ENCODE data around the gene IL17C. TPM values are rescaled to one million over a fixed set of nuclear protein-coding genes. Genes with fewer than 3 reads are reported as not detected.
A peak's percentile ranks its signal among the peaks of the same experiment; 100 is the strongest.

The IL17C gene
- total RNA-seq, 5 donors from 2014 or later (not counting 1 experiment from before 2014, with no cell fraction given): 0.35 to 0.93 (median 0.39) TPM; not detected in 2

DNA sequence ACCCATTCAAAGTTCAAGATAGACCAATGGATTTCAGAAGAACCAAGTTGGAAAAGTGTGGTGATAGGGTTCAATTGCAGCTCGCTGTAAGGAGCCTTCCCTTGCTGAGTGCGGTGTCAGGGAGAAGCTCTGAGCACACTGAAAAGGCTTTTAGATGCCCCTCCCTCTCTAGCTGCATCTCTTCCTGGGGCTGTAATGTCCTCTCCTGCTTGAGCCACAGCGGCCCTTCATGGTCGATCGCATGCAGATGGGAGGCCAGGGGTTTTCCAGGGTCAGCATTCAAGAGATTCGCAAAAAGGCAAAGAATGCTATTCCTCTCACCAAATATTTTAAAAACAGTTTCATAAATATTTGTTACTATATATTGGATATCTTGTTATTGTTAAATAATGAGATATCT lies 44.5 kb upstream of the IL17C start:
- no peak overlapping the region for H3K4me3 ChIP-seq (ENCODE audit: control insufficient read depth in 1 of 2, extremely low read depth in 1 of 2, low read length in 1 of 2)
- no peaks in the 10 kb centered on the region for H3K9me3 ChIP-seq
- no peak overlapping the region for H3K27ac ChIP-seq (ENCODE audit: low read length)
- no peaks in the 10 kb centered on the region for H3K27me3 ChIP-seq (replicated peaks in 1 of 2; ENCODE audit: control insufficient read depth in 2 of 2, extremely low read depth in 1 of 2, insufficient read depth in 2 of 2, low read length in 1 of 2)
- Mint-ChIP-seq H3K27me3 (no peaks in the 10 kb centered on the region), H3K9me3 (no peaks in the 10 kb centered on the region), H3K36me3 (peaks cover 35% of the 10 kb centered on the region), H3K27ac (no peak overlapping the region), H3K4me1 (peaks cover 21 to 30% (median 26%) of the 10 kb centered on the region in 3 donors), H3K4me3 (no peak overlapping the region)
- peaks cover 0 to 15% of the 10 kb centered on the region in 2 experiments for H3K4me1 ChIP-seq (ENCODE audit: control insufficient read depth in 1 of 2, extremely low read depth in 1 of 2, insufficient read depth in 2 of 2, low read length in 2 of 2)
- H3K36me3 ChIP-seq (ENCODE audit: control insufficient read depth in 2 of 2, extremely low read depth in 1 of 2, insufficient read depth in 1 of 2, low read length in 1 of 2): peaks cover 13 to 47% of the 10 kb centered on the region in 2 donors
- ChIA-PET CTCF (no interaction called here), POLR2A (no interaction called here)
- no peak for DNase-seq
- ATAC-seq (replicated peaks in 1 of 4): no peak
- no CpG with 5 or more reads among the region's 6 CpGs for WGBS (ENCODE audit: insufficient coverage)

DNA sequence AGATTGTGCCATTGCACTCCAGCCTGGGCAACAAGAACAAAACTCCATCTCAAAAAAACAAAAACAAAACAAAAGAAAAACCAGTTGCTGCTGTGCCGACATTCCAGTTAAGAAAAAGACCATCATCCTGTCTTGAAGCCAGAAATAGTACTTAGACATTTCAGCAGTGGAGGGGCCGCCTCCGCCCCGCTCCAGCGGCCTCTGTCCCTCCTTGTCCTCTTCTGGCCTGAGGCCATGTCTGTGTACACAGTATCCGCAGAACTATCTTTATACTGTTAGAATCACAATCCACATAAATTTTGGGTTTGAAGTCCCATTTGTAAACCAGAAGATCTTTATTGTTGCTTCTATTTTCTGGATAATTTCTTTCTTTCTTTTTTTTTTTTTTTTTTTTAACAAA lies 43.3 kb upstream of the IL17C start:
- Mint-ChIP-seq H3K36me3 (peaks cover 33% of the 10 kb centered on the region), H3K27me3 (no peaks in the 10 kb centered on the region), H3K9me3 (no peaks in the 10 kb centered on the region), H3K4me1 (peaks cover 13 to 20% (median 17%) of the 10 kb centered on the region in 3 donors), H3K27ac (no peak overlapping the region), H3K4me3 (no peak overlapping the region)
- Histone ChIP-seq H3K4me1 (ENCODE audit: control insufficient read depth in 1 of 2, extremely low read depth in 1 of 2, insufficient read depth in 2 of 2, low read length in 2 of 2) (peaks cover 0 to 8% of the 10 kb centered on the region in 2 experiments), H3K9me3 (no peaks in the 10 kb centered on the region), H3K4me3 (ENCODE audit: control insufficient read depth in 1 of 2, extremely low read depth in 1 of 2, low read length in 1 of 2) (no peak overlapping the region), H3K27me3 (replicated peaks in 1 of 2; ENCODE audit: control insufficient read depth in 2 of 2, extremely low read depth in 1 of 2, insufficient read depth in 2 of 2, low read length in 1 of 2) (no peaks in the 10 kb centered on the region), H3K36me3 (ENCODE audit: control insufficient read depth in 2 of 2, extremely low read depth in 1 of 2, insufficient read depth in 1 of 2, low read length in 1 of 2) (peaks cover 16 to 49% of the 10 kb centered on the region in 2 donors), H3K27ac (ENCODE audit: low read length) (no peak overlapping the region)
- ChIA-PET CTCF (no interaction called here), POLR2A (no interaction called here)
- DNase-seq (no peak), ATAC-seq (replicated peaks in 1 of 4) (no peak)
- WGBS (ENCODE audit: insufficient coverage): 100% methylated on average over 4 of the region's 6 CpGs

DNA sequence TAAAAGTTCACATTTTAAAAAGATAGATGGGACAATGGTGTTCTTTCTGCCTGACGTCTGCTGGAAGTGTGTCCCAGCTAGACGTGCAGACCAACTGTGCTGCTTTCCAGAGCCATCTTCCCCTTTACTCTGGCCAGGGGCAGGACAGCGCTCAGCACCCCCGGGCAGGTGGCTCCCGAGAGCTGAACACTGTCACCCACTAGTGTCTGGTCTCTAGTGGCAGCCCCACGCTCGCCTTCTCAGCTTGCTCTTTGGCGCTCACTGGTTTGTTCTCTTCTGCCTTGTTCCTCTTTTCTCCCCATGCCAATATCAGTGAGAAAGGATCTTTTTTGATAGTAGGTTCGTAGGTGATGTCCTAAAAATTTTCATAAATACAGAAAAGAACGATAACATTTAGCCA lies 42.5 kb upstream of the IL17C start:
- Histone ChIP-seq H3K4me3 (ENCODE audit: control insufficient read depth in 1 of 2, extremely low read depth in 1 of 2, low read length in 1 of 2) (no peak overlapping the region), H3K4me1 (ENCODE audit: control insufficient read depth in 1 of 2, extremely low read depth in 1 of 2, insufficient read depth in 2 of 2, low read length in 2 of 2) (peaks cover 0 to 7% of the 10 kb centered on the region in 2 experiments), H3K27ac (ENCODE audit: low read length) (no peak overlapping the region), H3K27me3 (replicated peaks in 1 of 2; ENCODE audit: control insufficient read depth in 2 of 2, extremely low read depth in 1 of 2, insufficient read depth in 2 of 2, low read length in 1 of 2) (no peaks in the 10 kb centered on the region), H3K9me3 (no peaks in the 10 kb centered on the region), H3K36me3 (ENCODE audit: control insufficient read depth in 2 of 2, extremely low read depth in 1 of 2, insufficient read depth in 1 of 2, low read length in 1 of 2) (peaks cover 22 to 52% of the 10 kb centered on the region in 2 donors)
- CTCF ChIA-PET: no interaction called here
- no peak overlapping the region for H3K27ac Mint-ChIP-seq
- H3K9me3 Mint-ChIP-seq: no peaks in the 10 kb centered on the region
- no peaks in the 10 kb centered on the region for H3K27me3 Mint-ChIP-seq
- ATAC-seq (replicated peaks in 1 of 4): no peak
- H3K4me3 Mint-ChIP-seq: no peak overlapping the region
- POLR2A ChIA-PET: no interaction called here
- H3K36me3 Mint-ChIP-seq: peaks cover 37% of the 10 kb centered on the region
- 90% methylated on average over 3 of the region's 10 CpGs for WGBS (ENCODE audit: insufficient coverage)
- H3K4me1 Mint-ChIP-seq: peaks cover 13 to 18% (median 14%) of the 10 kb centered on the region in 3 donors
- no peak for DNase-seq

DNA sequence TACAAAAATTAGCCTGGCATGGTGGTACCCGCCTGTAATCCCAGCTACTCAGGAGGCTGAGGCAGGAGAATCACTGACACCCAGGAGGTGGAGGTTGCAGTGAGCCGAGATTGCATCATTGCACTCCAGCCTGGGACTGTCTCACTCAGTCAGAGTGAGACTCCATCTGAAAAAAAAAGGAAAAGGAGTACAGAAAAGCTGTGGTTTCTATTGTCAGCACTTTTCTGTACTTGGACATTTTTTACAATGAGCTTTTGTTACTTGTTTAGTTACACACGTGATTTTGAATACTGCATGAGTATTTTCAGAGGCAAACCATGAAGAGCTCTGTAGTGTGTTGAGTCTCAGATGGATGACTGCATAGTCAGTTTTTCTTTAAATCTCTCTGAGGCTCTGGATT lies 41.9 kb upstream of the IL17C start:
- WGBS (ENCODE audit: insufficient coverage): 67% methylated on average over 1 of the region's 3 CpGs
- H3K4me1 Mint-ChIP-seq: peaks cover 12 to 17% (median 13%) of the 10 kb centered on the region in 3 donors
- ATAC-seq (replicated peaks in 1 of 4): no peak
- no peak overlapping the region for H3K4me3 Mint-ChIP-seq
- DNase-seq: no peak
- Histone ChIP-seq H3K27ac (ENCODE audit: low read length) (no peak overlapping the region), H3K27me3 (replicated peaks in 1 of 2; ENCODE audit: control insufficient read depth in 2 of 2, extremely low read depth in 1 of 2, insufficient read depth in 2 of 2, low read length in 1 of 2) (no peaks in the 10 kb centered on the region), H3K4me3 (ENCODE audit: control insufficient read depth in 1 of 2, extremely low read depth in 1 of 2, low read length in 1 of 2) (no peak overlapping the region), H3K4me1 (ENCODE audit: control insufficient read depth in 1 of 2, extremely low read depth in 1 of 2, insufficient read depth in 2 of 2, low read length in 2 of 2) (peaks cover 0 to 7% of the 10 kb centered on the region in 2 experiments), H3K9me3 (no peaks in the 10 kb centered on the region), H3K36me3 (ENCODE audit: control insufficient read depth in 2 of 2, extremely low read depth in 1 of 2, insufficient read depth in 1 of 2, low read length in 1 of 2) (peaks cover 21 to 57% of the 10 kb centered on the region in 2 donors)
- POLR2A ChIA-PET: no interaction called here
- no peaks in the 10 kb centered on the region for H3K9me3 Mint-ChIP-seq
- CTCF ChIA-PET: no interaction called here
- no peaks in the 10 kb centered on the region for H3K27me3 Mint-ChIP-seq
- H3K36me3 Mint-ChIP-seq: peaks cover 40% of the 10 kb centered on the region
- H3K27ac Mint-ChIP-seq: no peak overlapping the region

DNA sequence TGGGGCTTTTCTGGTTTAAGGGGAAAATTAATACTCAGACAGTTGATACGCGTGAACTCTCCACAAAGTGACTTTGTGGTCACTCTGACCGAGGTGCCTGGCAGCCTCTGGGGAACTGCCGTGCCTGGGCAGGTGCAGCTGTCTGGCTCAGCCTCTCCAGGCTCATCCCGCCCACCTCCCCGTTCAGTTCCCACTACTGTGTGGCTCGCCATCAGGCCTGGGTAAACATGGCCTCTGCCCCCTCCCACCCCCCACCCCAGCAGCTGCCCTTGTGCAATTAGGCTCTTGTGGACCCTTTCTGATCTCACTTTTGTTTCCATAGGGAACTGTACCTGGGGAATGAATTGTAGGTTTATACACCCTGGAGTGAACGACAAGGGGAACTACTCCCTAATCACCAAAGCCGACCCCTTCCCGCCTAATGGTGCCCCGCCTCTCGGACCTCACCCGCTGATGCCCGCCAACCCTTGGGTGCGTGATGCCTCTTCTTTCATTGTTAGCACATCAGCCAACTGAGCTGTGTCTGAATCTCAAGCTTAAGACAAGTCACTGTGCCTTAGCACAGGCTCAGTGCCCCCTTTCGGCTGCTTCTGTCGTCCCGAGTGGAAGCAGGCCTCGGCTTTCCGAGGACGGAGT lies 40.4 kb upstream of the IL17C start:
- no peaks in the 10 kb centered on the region for H3K9me3 Mint-ChIP-seq
- 83% methylated on average over 11 of the region's 21 CpGs for WGBS (ENCODE audit: insufficient coverage)
- H3K27me3 Mint-ChIP-seq: no peaks in the 10 kb centered on the region
- DNase-seq: no peak
- no peak for ATAC-seq (replicated peaks in 1 of 4)
- Histone ChIP-seq H3K27me3 (replicated peaks in 1 of 2; ENCODE audit: control insufficient read depth in 2 of 2, extremely low read depth in 1 of 2, insufficient read depth in 2 of 2, low read length in 1 of 2) (no peaks in the 10 kb centered on the region), H3K36me3 (ENCODE audit: control insufficient read depth in 2 of 2, extremely low read depth in 1 of 2, insufficient read depth in 1 of 2, low read length in 1 of 2) (peaks cover 27 to 65% of the 10 kb centered on the region in 2 donors), H3K4me1 (ENCODE audit: control insufficient read depth in 1 of 2, extremely low read depth in 1 of 2, insufficient read depth in 2 of 2, low read length in 2 of 2) (no peaks in the 10 kb centered on the region), H3K27ac (ENCODE audit: low read length) (no peak overlapping the region), H3K4me3 (ENCODE audit: control insufficient read depth in 1 of 2, extremely low read depth in 1 of 2, low read length in 1 of 2) (no peak overlapping the region), H3K9me3 (no peaks in the 10 kb centered on the region)
- POLR2A ChIA-PET: interaction anchor here in 1 of 2 donors (0.6 kb wide), 1 partner anchor 28 kb away, joined by 16 read pairs; no protein-coding TSS in a partner anchor
- CTCF ChIA-PET: no interaction called here
- peaks cover 5 to 9% (median 8%) of the 10 kb centered on the region in 3 donors for H3K4me1 Mint-ChIP-seq
- H3K27ac Mint-ChIP-seq: no peak overlapping the region
- H3K36me3 Mint-ChIP-seq: peaks cover 40% of the 10 kb centered on the region
- H3K4me3 Mint-ChIP-seq: no peak overlapping the region

DNA sequence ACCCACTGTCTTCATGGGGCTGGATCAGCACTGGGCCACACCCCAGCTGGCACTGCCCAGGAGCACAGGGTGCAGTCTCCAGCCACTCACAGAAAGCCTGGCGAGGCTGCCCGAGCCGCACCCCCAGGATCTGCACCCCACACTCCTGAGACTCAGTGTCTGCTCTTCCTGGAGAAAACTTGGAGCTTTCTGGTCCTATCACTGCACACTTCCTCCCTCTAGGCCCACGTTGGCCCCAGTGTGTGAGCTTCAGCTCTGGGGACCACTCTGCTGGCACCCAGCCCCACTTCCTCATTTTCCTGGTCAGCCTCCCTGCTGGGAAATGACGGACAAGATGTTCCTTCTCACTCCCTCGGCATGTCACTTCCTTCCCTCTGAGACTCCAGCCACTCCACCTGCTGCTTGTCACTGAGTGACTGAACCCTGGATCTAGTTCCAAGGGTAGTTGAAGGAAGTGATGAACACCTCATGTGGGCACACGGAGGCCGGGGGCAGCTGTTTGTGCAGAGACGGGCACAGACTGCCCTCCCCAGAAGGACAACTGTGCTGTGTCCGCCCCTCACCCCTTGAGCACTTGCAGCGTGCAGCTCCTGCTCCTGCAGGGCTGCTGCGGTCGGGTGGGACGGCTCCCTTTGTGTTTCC lies 39.2 kb upstream of the IL17C start:
- WGBS (ENCODE audit: insufficient coverage): 96% methylated on average over 9 of the region's 14 CpGs
- H3K4me1 ChIP-seq (ENCODE audit: control insufficient read depth in 1 of 2, extremely low read depth in 1 of 2, insufficient read depth in 2 of 2, low read length in 2 of 2): no peaks in the 10 kb centered on the region
- H3K4me1 Mint-ChIP-seq: peaks cover 2 to 9% (median 5%) of the 10 kb centered on the region in 3 donors
- H3K27me3 Mint-ChIP-seq: no peaks in the 10 kb centered on the region
- no peaks in the 10 kb centered on the region for H3K27me3 ChIP-seq (replicated peaks in 1 of 2; ENCODE audit: control insufficient read depth in 2 of 2, extremely low read depth in 1 of 2, insufficient read depth in 2 of 2, low read length in 1 of 2)
- H3K27ac ChIP-seq (ENCODE audit: low read length): no peak overlapping the region
- H3K4me3 Mint-ChIP-seq: no peak overlapping the region
- ChIA-PET CTCF (no interaction called here), POLR2A (interaction anchor here in 1 of 2 donors (0.6 kb wide), 1 partner anchor 19 kb away, joined by 3 read pairs; no protein-coding TSS in a partner anchor)
- no peaks in the 10 kb centered on the region for H3K9me3 ChIP-seq
- peaks cover 37% of the 10 kb centered on the region for H3K36me3 Mint-ChIP-seq
- ATAC-seq (replicated peaks in 1 of 4) (no peak), DNase-seq (peak in 1 of 35 experiments; percentile 19)
- H3K9me3 Mint-ChIP-seq: no peaks in the 10 kb centered on the region
- peaks cover 27 to 55% of the 10 kb centered on the region in 2 donors for H3K36me3 ChIP-seq (ENCODE audit: control insufficient read depth in 2 of 2, extremely low read depth in 1 of 2, insufficient read depth in 1 of 2, low read length in 1 of 2)
- no peak overlapping the region for H3K27ac Mint-ChIP-seq
- H3K4me3 ChIP-seq (ENCODE audit: control insufficient read depth in 1 of 2, extremely low read depth in 1 of 2, low read length in 1 of 2): no peak overlapping the region
